GM21717 (cell line): ENCODE measurements around the gene ENOX1.
"Not testable (repeated sequence)": the region's sequence is repeated elsewhere in the genome, so short reads cannot be mapped to it uniquely, and the experiment has no call there.

Experiments
- ATAC-seq: cut with Tn5 transposase; IDR thresholded peaks from one replicate; pipeline ENCODE4 v1.9.1; 2021; ENCODE audit warnings: mild to moderate bottlenecking, moderate library complexity; ENCODE audit not compliant: unreplicated experiment

Gene ENOX1

GRCh38 chr13:43441899-43442499, 344.8 kb downstream of the ENOX1 start:
- no peak for ATAC-seq

- ATAC-seq, result no peak
Measured at GRCh38 chr13:43441464-43441863, 345.3 kb downstream of the ENOX1 start.

- ATAC-seq, result no peak
Measured at GRCh38 chr13:43434191-43434590, 352.6 kb downstream of the ENOX1 start.

GRCh38 chr13:43433691-43434141, 353.1 kb downstream of the ENOX1 start:
- ATAC-seq, result no peak

- ATAC-seq, result no peak
Measured at GRCh38 chr13:43432958-43433357, 353.8 kb downstream of the ENOX1 start.

GRCh38 chr13:43431841-43432240, 354.9 kb downstream of the ENOX1 start:
- ATAC-seq, result no peak

- ATAC-seq, result no peak
Measured at GRCh38 chr13:43431290-43431716, 355.5 kb downstream of the ENOX1 start.

- no peak for ATAC-seq
Measured at GRCh38 chr13:43428545-43429296, 358.1 kb downstream of the ENOX1 start.

GRCh38 chr13:43426355-43426754, 360.4 kb downstream of the ENOX1 start:
- ATAC-seq, result no peak

GRCh38 chr13:43425234-43425633, 361.5 kb downstream of the ENOX1 start:
- no peak for ATAC-seq

GRCh38 chr13:43424412-43424811, 362.4 kb downstream of the ENOX1 start:
- ATAC-seq, result no peak

- ATAC-seq, result no peak
Measured at GRCh38 chr13:43422116-43422515, 364.7 kb downstream of the ENOX1 start.

GRCh38 chr13:43416842-43417241, 369.9 kb downstream of the ENOX1 start:
- not testable (repeated sequence) for ATAC-seq

GRCh38 chr13:43416408-43416807, 370.4 kb downstream of the ENOX1 start:
- not testable (repeated sequence) for ATAC-seq

- not testable (repeated sequence) for ATAC-seq
Measured at GRCh38 chr13:43415903-43416391, 370.8 kb downstream of the ENOX1 start.

GRCh38 chr13:43414111-43414510, 372.7 kb downstream of the ENOX1 start:
- ATAC-seq, result no peak

GRCh38 chr13:43411741-43412140, 375.0 kb downstream of the ENOX1 start:
- ATAC-seq, result no peak

GRCh38 chr13:43411211-43411610, 375.6 kb downstream of the ENOX1 start:
- no peak for ATAC-seq

GRCh38 chr13:43408274-43408673, 378.5 kb downstream of the ENOX1 start:
- no peak for ATAC-seq

- no peak for ATAC-seq
Measured at GRCh38 chr13:43407023-43407581, 379.7 kb downstream of the ENOX1 start.

- no peak for ATAC-seq
Measured at GRCh38 chr13:43405457-43405856, 381.3 kb downstream of the ENOX1 start.

GRCh38 chr13:43402380-43402779, 384.4 kb downstream of the ENOX1 start:
- no peak for ATAC-seq
